Osteoblast (primary cell): ENCODE data around the gene TRIM67. TPM values are rescaled to one million over a fixed set of nuclear protein-coding genes. Genes with fewer than 3 reads are reported as not detected.

ENCODE experiments used
- DNase-seq: peaks from one replicate; pipeline ENCODE4 v3.0.0; 2011; ENCODE audit warnings: low spot score, mixed read lengths; ENCODE audit not compliant: insufficient read length; ENCODE audit errors: missing footprints
- H2AFZ ChIP-seq: 2 replicates; pipeline ENCODE4 v1.6.0; 2011; ENCODE audit warnings: mild to moderate bottlenecking, low read length
- H3K27ac ChIP-seq: 2 replicates; pipeline ENCODE4 v1.5.1; 2011; ENCODE audit warnings: mild to moderate bottlenecking, low read depth, low read length, moderate library complexity
- H3K27me3 ChIP-seq: 2 replicates; pipeline ENCODE4 v1.6.0; 2012; ENCODE audit warnings: mild to moderate bottlenecking, control low read depth, inconsistent platforms, low read length, moderate library complexity; ENCODE audit not compliant: insufficient read depth
- H3K36me3 ChIP-seq: 2 replicates; pipeline ENCODE4 v1.5.1; 2011; ENCODE audit warnings: mild to moderate bottlenecking, low read length, control low read depth, moderate library complexity; ENCODE audit not compliant: insufficient read depth
- H3K4me1 ChIP-seq: 2 replicates; pipeline ENCODE4 v1.5.1; 2011; ENCODE audit warnings: mild to moderate bottlenecking, low read length, control low read depth, moderate library complexity; ENCODE audit not compliant: insufficient read depth
- H3K4me2 ChIP-seq: 2 replicates; pipeline ENCODE4 v1.6.0; 2011; ENCODE audit warnings: mild to moderate bottlenecking, low read length; ENCODE audit not compliant: insufficient read depth
- H3K4me3 ChIP-seq: fragments of 200-600 bp; sonication (generic); 3 replicates; pipeline ENCODE4 v1.5.1; 2012; ENCODE audit warnings: mild to moderate bottlenecking, low read length, inconsistent platforms; ENCODE audit not compliant: insufficient read depth
- H3K79me2 ChIP-seq: 2 replicates; pipeline ENCODE4 v1.6.0; 2012; ENCODE audit warnings: mild to moderate bottlenecking, low read length, control low read depth, inconsistent platforms; ENCODE audit not compliant: insufficient read depth
- H3K9me3 ChIP-seq: 2 replicates; pipeline ENCODE4 v1.5.1; 2011; ENCODE audit warnings: low read depth, low read length, control low read depth
- H4K20me1 ChIP-seq: 2 replicates; pipeline ENCODE4 v1.6.0; 2012; ENCODE audit warnings: mild to moderate bottlenecking, low read length, control low read depth; ENCODE audit not compliant: insufficient read depth
- CTCF ChIP-seq: IDR thresholded peaks from 2 replicates; pipeline ENCODE4 v1.5.1; 2011; ENCODE audit warnings: mild to moderate bottlenecking, low read depth, low read length, moderate library complexity; ENCODE audit errors: extremely low read depth
- total RNA-seq: library from RNA; depleted of rRNA; stranded (reverse); fragments of >200 nt; gene quantifications from 2 replicates; pipeline ENCODE4 v1.2.3, GENCODE V29; 2012

Gene TRIM67
- total RNA-seq, 1 donor, result 0.36 TPM

- no peak for TF ChIP-seq CTCF
- peak; percentile 74 for DNase-seq
- peak overlapping the region; percentile 57 for H2AFZ ChIP-seq
- no peaks in the 10 kb centered on the region for H3K36me3 ChIP-seq
- peak overlapping the region; percentile 81 for H3K27ac ChIP-seq
- H3K9me3 ChIP-seq, result no peaks in the 10 kb centered on the region
- no peak overlapping the region for H3K4me3 ChIP-seq
- H4K20me1 ChIP-seq, result no peaks in the 10 kb centered on the region
- H3K4me1 ChIP-seq, result peaks cover 22% of the 10 kb centered on the region
- H3K79me2 ChIP-seq, result no peaks in the 10 kb centered on the region
- peak overlapping the region; percentile 44 for H3K4me2 ChIP-seq
- H3K27me3 ChIP-seq, result no peaks in the 10 kb centered on the region
These were observed 21.9 kb upstream of the TRIM67 start for GRCh38 chr1:231139659-231140654.

- H3K9me3 ChIP-seq, result no peaks in the 10 kb centered on the region
- no peaks in the 10 kb centered on the region for H4K20me1 ChIP-seq
- H3K4me2 ChIP-seq, result no peak overlapping the region
- no peak overlapping the region for H3K4me3 ChIP-seq
- H3K27ac ChIP-seq, result no peak overlapping the region
- DNase-seq, result no peak
- H3K79me2 ChIP-seq, result no peaks in the 10 kb centered on the region
- H3K36me3 ChIP-seq, result no peaks in the 10 kb centered on the region
- TF ChIP-seq CTCF, result no peak
- H2AFZ ChIP-seq, result no peak overlapping the region
- peaks cover 11% of the 10 kb centered on the region for H3K4me1 ChIP-seq
- no peaks in the 10 kb centered on the region for H3K27me3 ChIP-seq
These were observed 17.3 kb upstream of the TRIM67 start for GRCh38 chr1:231144416-231145193.

GRCh38 chr1:231147896-231148295, 14.0 kb upstream of the TRIM67 start:
- Histone ChIP-seq H3K27me3 (no peaks in the 10 kb centered on the region), H3K9me3 (no peaks in the 10 kb centered on the region), H3K4me2 (no peak overlapping the region), H3K27ac (no peak overlapping the region), H4K20me1 (no peaks in the 10 kb centered on the region), H3K79me2 (no peaks in the 10 kb centered on the region), H3K4me3 (no peak overlapping the region), H3K4me1 (no peaks in the 10 kb centered on the region), H2AFZ (no peak overlapping the region), H3K36me3 (no peaks in the 10 kb centered on the region)
- DNase-seq, result no peak
- no peak for TF ChIP-seq CTCF

- no peaks in the 10 kb centered on the region for H3K36me3 ChIP-seq
- H3K27ac ChIP-seq, result no peak overlapping the region
- H2AFZ ChIP-seq, result no peak overlapping the region
- no peaks in the 10 kb centered on the region for H3K9me3 ChIP-seq
- H3K79me2 ChIP-seq, result no peaks in the 10 kb centered on the region
- DNase-seq, result no peak
- H3K4me1 ChIP-seq, result no peaks in the 10 kb centered on the region
- no peaks in the 10 kb centered on the region for H4K20me1 ChIP-seq
- H3K27me3 ChIP-seq, result peaks cover 3% of the 10 kb centered on the region
- no peak for TF ChIP-seq CTCF
- H3K4me3 ChIP-seq, result no peak overlapping the region
- H3K4me2 ChIP-seq, result no peak overlapping the region
These were observed 10.0 kb upstream of the TRIM67 start for GRCh38 chr1:231151811-231152210.
